ENCODE results near the gene CTCFL. TPM values are rescaled to one million over a fixed set of nuclear protein-coding genes. Genes with fewer than 3 reads are reported as not detected.

The CTCFL gene
- total and polyA plus RNA-seq, 2 of the 8 experiments (the other 6 are each of a cell fraction or from before 2014, with no cell fraction given): 0.30 to 0.80 TPM

GRCh38 chr20:57536771-57537724 lies 12.1 kb upstream of the CTCFL start (continued):
- no peak for TF ChIP-seq CHD7 (IDR thresholded peaks at IDR 0.05; ENCODE audit: insufficient replicate concordance, low read length)
- TF ChIP-seq KDM4A (IDR thresholded peaks at IDR 0.05; ENCODE audit: low read depth, low read length, severe bottlenecking): no peak
- TF ChIP-seq MAX (IDR thresholded peaks at IDR 0.05): no peak
- no peak for TF ChIP-seq JUN (IDR thresholded peaks at IDR 0.05; ENCODE audit: low read depth, low read length)
- TF ChIP-seq GTF2F1 (IDR thresholded peaks at IDR 0.05; ENCODE audit: borderline replicate concordance, low read depth, low read length): no peak
- no peak for TF ChIP-seq YY1 (IDR thresholded peaks at IDR 0.05; ENCODE audit: low read depth, low read length)
- TF ChIP-seq CHD1 (IDR thresholded peaks at IDR 0.05; ENCODE audit: low read depth, low read length): no peak
- no peak for TF ChIP-seq SUZ12 (IDR thresholded peaks at IDR 0.05; ENCODE audit: low read length)

Measured in H1 (cell line).